ENCODE data around the gene CTIF.

- TF ChIP-seq CTCF (conservative IDR thresholded peaks at IDR 0.05; ENCODE audit: low read depth in 2 of 2), result no peak
- TF ChIP-seq POLR2AphosphoS5 (IDR thresholded peaks at IDR 0.05; ENCODE audit: low read depth), result no peak
- TF ChIP-seq CREB1 (CRISPR knock-in tag; IDR thresholded peaks at IDR 0.05; ENCODE audit: low read depth), result no peak
- no peak for TF ChIP-seq ETS1 (IDR thresholded peaks at IDR 0.05)
- no peak for TF ChIP-seq EZH2 (IDR thresholded peaks at IDR 0.05; ENCODE audit: low read depth, unreplicated experiment)
These were observed 294.3 kb downstream of the CTIF start for GRCh38 chr18:48832938-48833700.
